OCI-LY3 (cell line): ENCODE data around the gene ISCA1.
"Not testable (repeated sequence)": the region's sequence is repeated elsewhere in the genome, so short reads cannot be mapped to it uniquely, and the experiment has no call there.

Experiments
- H2AFZ ChIP-seq: fragments of 200-600, 300-600 bp; shearing (Covaris generic); 2 replicates; pipeline ENCODE4 v1.6.0; 2014; ENCODE audit warnings: antibody characterized with exemption, low read depth, low read length
- H3K27ac ChIP-seq: fragments of 200-600, 300-600 bp; sonication (generic); 2 replicates; pipeline ENCODE4 v1.5.1; 2014; ENCODE audit warnings: mild to moderate bottlenecking, low read length, moderate library complexity, mixed read lengths
- H3K27me3 ChIP-seq: fragments of 200-600, 300-600 bp; sonication (generic); 2 replicates; pipeline ENCODE4 v1.6.1; 2014; ENCODE audit warnings: low read depth, low read length, mixed read lengths
- H3K36me3 ChIP-seq: fragments of 200-600, 300-600 bp; sonication (generic); replicated peaks from 2 replicates; pipeline ENCODE3; 2014; ENCODE audit warnings: low read depth, low read length, mixed read lengths
- H3K4me1 ChIP-seq: fragments of 300-600, 200-600 bp; sonication (generic); 2 replicates; pipeline ENCODE4 v1.6.1; 2014; ENCODE audit warnings: low read length, mixed read lengths
- H3K4me2 ChIP-seq: fragments of 200-600, 300-600 bp; sonication (generic); 2 replicates; pipeline ENCODE4 v1.6.1; 2014; ENCODE audit warnings: low read length, mixed read lengths
- H3K4me3 ChIP-seq: fragments of 300-600, 200-600 bp; sonication (generic); 2 replicates; pipeline ENCODE4 v1.5.1; 2014; ENCODE audit warnings: antibody characterized with exemption, mild to moderate bottlenecking, low read length, moderate library complexity
- H3K79me2 ChIP-seq: fragments of 300-600, 200-600 bp; shearing (Covaris generic); 2 replicates; pipeline ENCODE4 v1.6.1; 2014; ENCODE audit warnings: mild to moderate bottlenecking, low read length, mixed read lengths
- H3K9ac ChIP-seq: fragments of 300-600, 200-600 bp; shearing (Covaris generic); 2 replicates; pipeline ENCODE4 v1.6.0; 2014; ENCODE audit warnings: mild to moderate bottlenecking, low read length, moderate library complexity
- H3K9me3 ChIP-seq: fragments of 200-600, 300-600 bp; shearing (Covaris generic); 2 replicates; pipeline ENCODE4 v1.6.1; 2014; ENCODE audit warnings: low read length, mixed read lengths; ENCODE audit not compliant: insufficient read depth
- H4K20me1 ChIP-seq: fragments of 200-600, 300-600 bp; sonication (generic); 2 replicates; pipeline ENCODE4 v1.6.1; 2016; ENCODE audit warnings: low read length, mixed read lengths; ENCODE audit not compliant: insufficient read depth
- CTCF ChIP-seq: fragments of 200-600, 300-600 bp; sonication (generic); IDR thresholded peaks from 2 replicates; pipeline ENCODE4 v1.5.1; 2014; ENCODE audit warnings: antibody characterized with exemption, low read length, low read depth
- EZH2phosphoT487 ChIP-seq: fragments of 200-600 bp; shearing (Covaris generic); IDR thresholded peaks from 2 replicates; pipeline ENCODE4 v1.6.1; 2018; ENCODE audit warnings: antibody characterized with exemption, mixed run types, low read depth

Gene ISCA1

GRCh38 chr9:86321373-86321772, 39.0 kb upstream of the ISCA1 start:
- Histone ChIP-seq H3K9ac (no peak overlapping the region), H3K9me3 (no peaks in the 10 kb centered on the region), H4K20me1 (peaks cover 7% of the 10 kb centered on the region; the same call in 1 of the 2 replicates), H3K36me3 (peaks cover 85% of the 10 kb centered on the region), H3K27me3 (no peaks in the 10 kb centered on the region), H3K4me3 (no peak overlapping the region), H3K79me2 (no peaks in the 10 kb centered on the region), H3K4me2 (no peak overlapping the region), H2AFZ (no peak overlapping the region), H3K4me1 (peaks cover 10% of the 10 kb centered on the region; the same call in 1 of the 2 replicates), H3K27ac (no peak overlapping the region)
- no peak for TF ChIP-seq EZH2phosphoT487
- no peak for TF ChIP-seq CTCF

- Histone ChIP-seq H3K36me3 (peaks cover 84% of the 10 kb centered on the region), H3K4me2 (no peak overlapping the region), H4K20me1 (no peaks in the 10 kb centered on the region), H3K27me3 (no peaks in the 10 kb centered on the region), H3K4me3 (no peak overlapping the region), H3K4me1 (no peaks in the 10 kb centered on the region), H3K9ac (no peak overlapping the region), H3K27ac (no peak overlapping the region), H3K79me2 (no peaks in the 10 kb centered on the region), H2AFZ (no peak overlapping the region), H3K9me3 (no peaks in the 10 kb centered on the region)
- TF ChIP-seq EZH2phosphoT487 (no peak), CTCF (no peak)
Measured at GRCh38 chr9:86318187-86318586, 35.8 kb upstream of the ISCA1 start.

GRCh38 chr9:86315078-86315477, 32.7 kb upstream of the ISCA1 start:
- no peak overlapping the region for H3K4me3 ChIP-seq
- H2AFZ ChIP-seq, result no peak overlapping the region
- no peak overlapping the region for H3K27ac ChIP-seq
- H3K9me3 ChIP-seq, result no peaks in the 10 kb centered on the region
- H3K4me1 ChIP-seq, result no peaks in the 10 kb centered on the region
- H3K9ac ChIP-seq, result no peak overlapping the region
- peaks cover 76% of the 10 kb centered on the region for H3K36me3 ChIP-seq
- H4K20me1 ChIP-seq, result no peaks in the 10 kb centered on the region
- H3K4me2 ChIP-seq, result no peak overlapping the region
- no peaks in the 10 kb centered on the region for H3K27me3 ChIP-seq
- TF ChIP-seq CTCF (no peak), EZH2phosphoT487 (no peak)
- no peaks in the 10 kb centered on the region for H3K79me2 ChIP-seq

- H3K9me3 ChIP-seq, H3K9ac ChIP-seq, H3K27ac ChIP-seq, H3K4me1 ChIP-seq, H3K27me3 ChIP-seq, H4K20me1 ChIP-seq, H3K79me2 ChIP-seq, H3K4me3 ChIP-seq, H2AFZ ChIP-seq, H3K4me2 ChIP-seq: not testable (repeated sequence)
- peaks cover 77% of the 10 kb centered on the region for H3K36me3 ChIP-seq
Measured at GRCh38 chr9:86312959-86313358, 30.6 kb upstream of the ISCA1 start.

- Histone ChIP-seq H4K20me1 (no peaks in the 10 kb centered on the region), H3K4me3 (no peak overlapping the region), H3K36me3 (peaks cover 64% of the 10 kb centered on the region), H3K79me2 (no peaks in the 10 kb centered on the region), H3K9me3 (no peaks in the 10 kb centered on the region), H2AFZ (no peak overlapping the region), H3K4me1 (no peaks in the 10 kb centered on the region), H3K9ac (no peak overlapping the region), H3K27me3 (no peaks in the 10 kb centered on the region), H3K27ac (no peak overlapping the region), H3K4me2 (no peak overlapping the region)
- no peak for TF ChIP-seq EZH2phosphoT487
- TF ChIP-seq CTCF, result no peak
Measured at GRCh38 chr9:86308687-86309086, 26.3 kb upstream of the ISCA1 start.
